Stimulated activated CD4-positive, alpha-beta T cell treated with anti-CD3 and anti-CD28 coated beads, Interleukin-2, amount 100 ng/mL, for 24 hours (primary cell): Measurements from ENCODE around the gene DBH.
A peak's percentile ranks its signal among the peaks of the same experiment; 100 is the strongest.
"Not testable (repeated sequence)": the region's sequence is repeated elsewhere in the genome, so short reads cannot be mapped to it uniquely, and the experiment has no call there.

Source experiments
- DNase-seq, 2 donors: peaks; one replicate each; pipeline ENCODE4 v3.0.0-alpha.2; 2020

DBH gene

GRCh38 chr9:133604856-133605255 is 31.3 kb upstream of the DBH start:
- no peak for DNase-seq

- DNase-seq: no peak
Measured at GRCh38 chr9:133605446-133605845, 30.7 kb upstream of the DBH start.

DNA sequence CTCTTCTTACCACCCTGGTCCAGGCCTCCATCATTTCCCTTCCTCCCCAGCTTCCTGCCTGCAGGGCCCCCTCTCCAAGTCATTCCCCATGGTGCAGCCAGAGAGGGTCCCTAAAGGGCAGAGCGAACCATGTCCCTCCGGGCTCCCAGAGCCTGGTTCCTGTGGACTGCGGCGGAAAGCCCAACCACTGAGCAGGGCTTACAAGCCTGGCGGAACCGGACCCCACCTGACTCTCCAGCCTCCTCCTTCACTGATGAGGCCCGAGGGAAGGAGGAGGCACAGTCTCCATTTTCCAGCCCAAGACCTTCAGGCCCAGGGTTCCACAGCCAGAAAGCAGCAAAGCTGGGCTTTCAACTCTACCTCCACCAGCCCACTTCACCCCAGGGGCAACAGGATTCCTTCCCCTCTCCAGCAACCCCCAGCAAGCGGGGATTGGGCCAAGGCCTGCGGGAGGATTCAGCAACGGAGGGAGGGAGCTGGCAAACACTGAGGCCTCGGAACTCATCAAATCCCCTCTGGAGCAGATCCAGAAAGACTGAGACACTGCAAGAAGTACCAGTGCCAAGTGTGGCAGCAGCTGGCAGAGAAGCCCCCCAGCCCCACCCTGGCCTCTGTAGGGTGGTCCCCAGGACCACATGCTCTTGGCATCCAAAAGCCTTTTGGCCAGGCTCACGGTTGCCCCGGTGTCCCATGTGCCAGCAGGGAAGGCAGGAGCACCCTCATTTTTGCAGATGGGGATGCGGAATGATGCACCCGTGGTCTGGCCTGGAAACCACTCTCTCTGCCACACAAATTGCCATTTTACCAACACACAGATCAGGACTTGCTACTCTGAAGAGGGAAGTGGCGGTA is 30.1 kb upstream of the DBH start:
- no peak for DNase-seq

GRCh38 chr9:133606708-133607025 is 29.5 kb upstream of the DBH start:
- DNase-seq: no peak

DNA sequence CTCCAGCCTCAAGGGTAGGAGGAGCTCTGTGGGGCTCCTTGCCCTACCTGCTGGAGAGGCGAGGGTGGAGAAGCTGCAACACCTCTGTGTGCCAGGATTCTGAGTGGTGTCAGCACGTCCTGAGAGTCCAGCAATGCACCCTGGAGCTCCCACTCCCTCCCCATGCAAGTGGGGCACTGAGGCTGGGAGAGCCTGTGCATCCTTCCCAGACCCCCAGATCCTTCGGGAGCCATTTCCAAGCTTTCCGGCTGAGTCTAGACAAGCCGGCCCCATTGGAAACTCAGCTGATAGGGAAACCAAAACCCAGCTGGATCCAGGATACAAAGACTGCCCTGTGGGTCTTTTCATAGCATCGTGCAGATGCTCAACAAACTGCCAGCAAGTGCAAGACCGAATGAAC is 28.8 kb upstream of the DBH start:
- no peak for DNase-seq

DNA sequence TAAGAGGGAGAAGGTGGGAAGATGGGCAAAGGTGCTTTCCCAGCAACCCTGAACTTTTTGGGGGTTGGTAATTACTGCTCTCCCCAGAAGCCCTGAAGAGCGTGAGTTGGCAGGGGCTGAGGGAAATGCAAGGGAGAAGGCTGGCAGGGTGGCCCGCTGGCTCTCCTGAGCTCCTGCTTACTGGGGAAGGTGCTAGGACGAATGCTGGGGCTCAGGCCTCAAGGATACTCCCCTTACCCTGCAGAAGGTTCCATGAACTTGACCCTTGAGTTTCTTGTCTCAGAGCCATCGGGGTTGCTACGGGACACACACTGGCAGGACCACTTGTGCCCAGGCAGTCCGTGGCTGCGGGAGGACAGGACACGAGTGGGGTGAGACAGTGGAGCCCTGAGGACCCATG is 28.2 kb upstream of the DBH start:
- no peak for DNase-seq

DNA sequence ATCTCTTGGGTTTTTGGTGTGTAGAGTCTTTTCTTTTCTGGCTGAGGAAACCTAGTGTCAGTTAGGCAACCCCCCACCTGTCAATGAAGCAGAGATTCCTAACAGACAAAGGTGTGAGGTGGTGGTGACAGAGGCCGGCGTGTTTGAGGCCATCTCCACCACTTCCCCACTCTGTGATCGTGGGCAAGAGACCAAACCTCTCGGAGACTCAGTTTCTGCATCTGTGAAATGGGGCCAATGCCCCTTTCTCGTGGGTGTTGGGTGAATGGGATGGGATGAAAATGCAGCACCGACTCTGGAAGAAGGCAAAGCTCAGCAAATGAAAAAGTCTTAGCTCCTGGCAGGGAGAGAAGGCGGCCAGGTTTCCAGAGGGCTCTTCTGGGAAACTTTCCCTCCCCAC is 27.8 kb upstream of the DBH start:
- DNase-seq: no peak

DNA sequence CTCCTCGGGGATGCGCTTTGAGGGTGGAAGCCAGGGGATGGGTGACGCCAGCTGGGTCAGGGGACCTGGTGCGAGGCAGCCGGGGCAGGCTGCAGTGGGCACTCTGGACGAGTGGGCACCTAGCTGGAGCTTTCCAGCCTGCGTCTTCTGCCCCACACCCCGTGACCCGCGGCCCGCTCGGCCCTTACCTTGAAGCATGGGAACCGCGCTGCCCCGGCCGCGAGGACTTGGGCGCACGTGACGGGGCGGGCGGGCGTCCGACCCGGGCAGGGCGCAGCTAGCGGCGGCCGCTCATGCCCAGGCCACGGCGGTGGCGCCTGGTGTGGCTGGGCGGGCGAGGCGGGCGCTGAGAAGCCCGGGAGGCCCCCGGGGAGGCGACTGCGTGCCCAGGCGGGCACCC is 27.3 kb upstream of the DBH start:
- no peak for DNase-seq

- peak; percentile 46 to 58 for DNase-seq
Measured at GRCh38 chr9:133609311-133610098, 26.7 kb upstream of the DBH start, which contains the start of gene FAM163B. Gene FAM163B, minus strand, starts transcription at chr9:133609389. Its CDS starts 29,166 bp downstream, at chr9:133580223.

DNA sequence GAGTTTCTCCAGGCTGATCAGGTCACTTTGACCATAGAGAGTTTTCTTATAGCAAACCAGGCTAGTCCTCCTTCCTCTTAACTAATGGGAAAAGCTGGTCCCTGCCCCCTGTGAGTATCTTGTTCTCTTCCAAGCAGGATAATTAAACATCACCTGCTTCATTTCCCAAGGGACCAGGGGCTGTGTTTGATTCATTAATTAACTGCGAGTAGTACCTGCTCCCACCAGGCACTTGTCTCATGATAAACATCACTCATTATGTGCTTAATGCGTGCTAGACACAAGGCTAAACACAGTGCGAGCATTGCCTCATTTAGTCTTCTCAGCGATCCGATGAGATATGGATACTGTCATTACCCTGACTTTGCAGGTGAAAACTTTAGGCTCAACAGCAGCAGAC is 25.3 kb upstream of the DBH start:
- no peak for DNase-seq

DNA sequence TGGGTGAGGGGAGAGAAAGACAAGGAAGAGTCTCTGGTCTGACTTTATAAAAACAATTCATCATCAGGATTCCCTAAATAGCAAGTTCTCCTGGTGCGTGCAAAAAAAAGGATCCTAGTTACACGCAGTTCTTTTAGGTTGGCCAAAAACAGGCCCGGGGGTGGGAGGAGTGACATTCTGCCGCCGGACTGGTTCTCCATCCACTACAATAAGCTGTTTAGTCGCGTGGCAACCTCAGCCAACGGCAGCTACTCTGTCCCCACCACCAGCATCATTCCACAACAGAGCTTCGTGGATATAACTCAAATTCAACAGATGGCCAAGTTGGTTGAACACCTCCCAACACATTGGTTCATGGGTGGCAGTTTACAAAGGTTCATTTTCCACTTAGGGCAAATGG is 24.1 kb upstream of the DBH start:
- DNase-seq: no peak

- no peak for DNase-seq
Measured at GRCh38 chr9:133612816-133613215, 23.3 kb upstream of the DBH start.

GRCh38 chr9:133613432-133613831 is 22.7 kb upstream of the DBH start:
- DNase-seq: no peak

- no peak for DNase-seq
Measured at GRCh38 chr9:133614056-133614455, 22.1 kb upstream of the DBH start.

DNA sequence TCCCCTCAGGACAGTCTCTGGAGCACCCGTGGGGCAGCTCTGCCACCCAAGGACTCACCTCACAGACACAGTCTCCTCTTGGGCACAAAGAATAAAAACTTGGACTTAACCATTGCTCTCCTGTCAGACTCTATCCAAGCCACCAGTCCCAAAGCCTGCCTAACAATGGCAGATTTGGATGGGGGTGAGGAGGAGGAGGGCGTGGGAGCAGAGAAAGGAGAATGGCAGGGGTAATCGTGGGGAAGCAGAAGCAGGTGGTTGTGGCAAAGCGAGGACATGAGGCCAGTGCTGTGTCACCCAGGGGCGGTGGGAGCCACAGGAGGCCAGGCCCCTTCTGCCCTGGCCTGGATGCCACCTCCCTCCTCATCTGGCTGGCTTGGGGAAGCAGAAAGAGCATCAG is 21.5 kb upstream of the DBH start:
- DNase-seq: no peak

GRCh38 chr9:133615186-133615585 is 21.0 kb upstream of the DBH start:
- DNase-seq: no peak

GRCh38 chr9:133615606-133616188 is 20.5 kb upstream of the DBH start:
- DNase-seq: no peak

- no peak for DNase-seq
Measured at GRCh38 chr9:133616643-133617405, 19.3 kb upstream of the DBH start.

DNA sequence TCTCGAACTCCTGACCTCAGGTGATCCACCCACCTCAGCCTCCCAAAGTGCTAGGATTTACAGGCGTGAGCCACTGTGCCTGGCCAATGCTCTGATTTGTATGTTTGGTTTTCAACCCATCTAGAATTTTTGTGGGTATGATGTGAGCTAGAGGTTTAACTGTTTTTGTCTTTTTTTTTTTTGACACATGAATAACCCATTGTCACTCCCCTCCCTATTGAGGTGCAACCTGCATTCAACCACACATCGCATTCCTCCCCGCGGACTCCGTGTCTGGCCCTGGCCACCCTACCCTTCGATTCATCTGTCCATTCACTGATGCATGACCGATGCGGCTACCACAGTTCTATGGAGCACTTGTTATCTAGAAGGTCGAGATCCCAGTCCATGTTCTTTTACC is 17.4 kb upstream of the DBH start:
- no peak for DNase-seq

DNA sequence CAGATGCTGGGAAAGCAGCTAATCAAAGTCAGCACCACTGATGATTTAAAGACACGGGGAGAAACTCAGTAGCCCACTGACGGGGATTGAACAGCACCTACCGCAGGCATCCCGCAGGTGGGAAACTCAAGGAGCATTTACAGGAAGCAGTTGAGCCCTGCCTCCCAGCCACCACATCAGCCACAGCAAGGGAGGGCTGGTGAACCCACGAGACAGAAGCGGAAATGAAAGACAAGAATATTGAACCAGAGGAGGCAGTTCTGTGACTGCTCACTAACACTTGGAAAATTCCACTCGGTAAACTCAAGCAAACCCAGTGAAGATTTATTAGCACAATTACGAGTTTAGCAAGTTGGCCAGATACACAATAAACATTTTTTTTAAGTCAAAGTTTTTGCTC is 16.4 kb upstream of the DBH start:
- peak; percentile 41 to 61 for DNase-seq

GRCh38 chr9:133621725-133622267 is 14.4 kb upstream of the DBH start:
- no peak for DNase-seq

GRCh38 chr9:133622555-133622954 is 13.6 kb upstream of the DBH start:
- no peak for DNase-seq

DNA sequence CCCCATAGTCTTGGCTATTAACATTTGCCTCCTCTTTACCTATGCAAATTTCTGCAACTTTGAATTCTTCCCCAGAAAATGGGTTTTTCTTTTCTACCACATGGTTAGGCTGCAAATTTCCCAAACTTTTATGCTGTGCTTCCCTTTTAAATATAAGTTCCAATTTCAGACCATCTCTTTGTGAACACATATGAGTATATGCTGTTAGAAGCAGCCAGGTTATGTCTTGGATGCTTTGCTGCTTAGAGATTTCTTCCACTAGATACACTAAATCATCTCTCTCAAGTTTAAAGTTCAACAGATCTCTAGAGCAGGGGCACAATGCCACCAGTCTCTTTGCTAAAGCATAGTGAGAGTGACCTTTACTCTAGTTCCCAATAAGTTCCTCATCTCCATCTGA is 10.2 kb upstream of the DBH start:
- not testable (repeated sequence) for DNase-seq
